H1 (cell line): ENCODE measurements around the gene TMEM144. TPM values are rescaled to one million over a fixed set of nuclear protein-coding genes. Genes with fewer than 3 reads are reported as not detected.

Experiments
- CTCF ChIA-PET: fragments of 300-600 bp; sonication (Branson Sonifier 250); formaldehyde crosslinking; loops from one replicate; lab custom pipeline; 2021; ENCODE audit not compliant: partially characterized antibody; lab: Charles Lee
- POLR2A ChIA-PET: fragments of 300-600 bp; sonication (Branson Sonifier 250); formaldehyde crosslinking; loops from one replicate; lab custom pipeline; 2021; ENCODE audit warnings: inconsistent platforms; ENCODE audit not compliant: partially characterized antibody; lab: Charles Lee
- DNase-seq, 2 experiments: peaks; one replicate each; pipeline versions ENCODE4 v3.0.0 to v3.0.0-alpha.2; 2010 to 2022; ENCODE audit warnings: low spot score in 2 of 2, low read depth in 1 of 2, mixed read lengths in 1 of 2
- FAIRE-seq: peaks from 2 replicates; lab custom pipeline; 2011; peaks lifted over from hg19 to GRCh38; lab: Jason Lieb, UNC
- H2AFZ ChIP-seq: 2 replicates; pipeline ENCODE4 v1.8.1; 2012; ENCODE audit warnings: low read length, inconsistent platforms
- H2AK5ac ChIP-seq: 2 replicates; pipeline ENCODE4 v1.6.1; 2013; ENCODE audit warnings: low read depth, low read length
- H2BK120ac ChIP-seq: replicated peaks from 2 replicates; pipeline ENCODE3; 2013; ENCODE audit warnings: low read depth, low read length, inconsistent platforms
- H2BK12ac ChIP-seq: 2 replicates; pipeline ENCODE4 v1.6.1; 2013; ENCODE audit warnings: low read depth, low read length
- H2BK15ac ChIP-seq: 2 replicates; pipeline ENCODE4 v1.6.1; 2013; ENCODE audit warnings: low read length
- H2BK20ac ChIP-seq: 2 replicates; pipeline ENCODE4 v1.6.1; 2013; ENCODE audit warnings: low read length
- H2BK5ac ChIP-seq: 2 replicates; pipeline ENCODE4 v1.6.1; 2013; ENCODE audit warnings: low read depth, low read length
- H3K14ac ChIP-seq: 2 replicates; pipeline ENCODE4 v1.6.1; 2013; ENCODE audit warnings: inconsistent platforms; ENCODE audit not compliant: insufficient read length
- H3K18ac ChIP-seq: 2 replicates; pipeline ENCODE4 v1.6.1; 2013; ENCODE audit warnings: low read length; ENCODE audit errors: extremely low read depth
- H3K23ac ChIP-seq: 2 replicates; pipeline ENCODE4 v1.6.1; 2013; ENCODE audit warnings: inconsistent platforms; ENCODE audit not compliant: insufficient read length
- H3K23me2 ChIP-seq: 2 replicates; pipeline ENCODE4 v1.6.1; 2013; ENCODE audit warnings: low read depth, low read length
- H3K27ac ChIP-seq: 2 replicates; pipeline ENCODE4 v1.6.1; 2011; ENCODE audit warnings: low read depth, low read length, inconsistent platforms
- H3K27me3 ChIP-seq, 4 experiments: replicated peaks in 1 of 4; 1 replicate in 1 of 4; 2 replicates in 3 of 4; pipeline versions ENCODE4 v1.6.1 to v1.8.1; 2011 to 2013; ENCODE audit warnings: low read length in 3 of 4, mild to moderate bottlenecking in 3 of 4, inconsistent platforms in 2 of 4, mixed read lengths in 2 of 4, moderate library complexity in 1 of 4; ENCODE audit not compliant: control insufficient read depth in 3 of 4, insufficient read depth in 3 of 4; ENCODE audit errors: extremely low read depth in 1 of 4
- H3K36me3 ChIP-seq, 4 experiments: 2 replicates each; pipeline versions ENCODE4 v1.6.1 to v1.8.1; 2011 to 2013; ENCODE audit warnings: mild to moderate bottlenecking in 4 of 4, low read length in 3 of 4, moderate library complexity in 2 of 4, control low read depth in 1 of 4, inconsistent platforms in 1 of 4; ENCODE audit not compliant: insufficient read depth in 4 of 4, control insufficient read depth in 2 of 4
- H3K4ac ChIP-seq: replicated peaks from 2 replicates; pipeline ENCODE3; 2013; ENCODE audit warnings: low read length, low read depth, mixed read lengths, inconsistent platforms; ENCODE audit not compliant: insufficient read length
- H3K4me1 ChIP-seq, 4 experiments: replicated peaks in 1 of 4; 1 replicate in 1 of 4; 2 replicates in 3 of 4; pipeline versions ENCODE4 v1.6.1 to v1.8.1; 2011 to 2013; ENCODE audit warnings: low read length in 3 of 4, inconsistent platforms in 2 of 4, mixed read lengths in 1 of 4; ENCODE audit not compliant: insufficient read depth in 4 of 4, control insufficient read depth in 3 of 4
- H3K4me2 ChIP-seq, 2 experiments: 2 replicates each; pipeline versions ENCODE4 v1.6.1 to v1.8.1; 2011 to 2013; ENCODE audit warnings: low read depth in 2 of 2, low read length in 2 of 2, control low read depth in 1 of 2, inconsistent platforms in 1 of 2, mild to moderate bottlenecking in 1 of 2; ENCODE audit not compliant: insufficient read depth in 1 of 2
- H3K4me3 ChIP-seq, 4 experiments: fragments of 200-600, 300-600 bp in 1 of 4; sonication (generic), shearing (Covaris generic), sonication (Bioruptor Twin) in 1 of 4; 2 replicates each; pipeline versions ENCODE4 v1.5.1 to v1.8.1; 2011 to 2016; ENCODE audit warnings: low read length in 4 of 4, low read depth in 3 of 4, control low read depth in 2 of 4, inconsistent platforms in 2 of 4, mild to moderate bottlenecking in 2 of 4, mixed read lengths in 1 of 4, moderate library complexity in 1 of 4; ENCODE audit not compliant: insufficient read depth in 2 of 4; ENCODE audit errors: extremely low read depth in 1 of 4
- H3K56ac ChIP-seq: replicated peaks from 2 replicates; pipeline ENCODE3; 2013; ENCODE audit warnings: low read depth, mild to moderate bottlenecking, mixed read lengths, low read length, inconsistent platforms; ENCODE audit not compliant: insufficient read length
- H3K79me1 ChIP-seq: 2 replicates; pipeline ENCODE4 v1.6.1; 2013; ENCODE audit warnings: low read depth, low read length, control low read depth
- H3K79me2 ChIP-seq, 2 experiments: 2 replicates each; pipeline versions ENCODE4 v1.6.1 to v1.8.1; 2012 to 2013; ENCODE audit warnings: low read length in 2 of 2, mild to moderate bottlenecking in 2 of 2, inconsistent platforms in 1 of 2; ENCODE audit not compliant: insufficient read depth in 2 of 2, control insufficient read depth in 1 of 2
- H3K9ac ChIP-seq, 4 experiments: replicated peaks in 1 of 4; 1 replicate in 1 of 4; 2 replicates in 3 of 4; pipeline versions ENCODE4 v1.6.1 to v1.8.1; 2011 to 2013; ENCODE audit warnings: low read depth in 3 of 4, low read length in 3 of 4, control low read depth in 2 of 4, mild to moderate bottlenecking in 2 of 4, moderate library complexity in 2 of 4, inconsistent platforms in 1 of 4; ENCODE audit errors: extremely low read depth in 1 of 4
- H3K9me3 ChIP-seq, 2 experiments: 2 replicates each; pipeline versions ENCODE4 v1.6.1 to v1.8.1; 2012 to 2013; ENCODE audit warnings: mild to moderate bottlenecking in 2 of 2, moderate library complexity in 2 of 2, control low read depth in 1 of 2, inconsistent platforms in 1 of 2, low read depth in 1 of 2, low read length in 1 of 2, mixed read lengths in 1 of 2; ENCODE audit not compliant: insufficient read depth in 2 of 2
- H4K20me1 ChIP-seq, 2 experiments: replicated peaks in 1 of 2; 2 replicates each; pipeline versions ENCODE3 to v1.8.1; 2011 to 2013; ENCODE audit warnings: inconsistent platforms in 2 of 2, low read length in 2 of 2, mild to moderate bottlenecking in 1 of 2; ENCODE audit not compliant: insufficient read depth in 2 of 2, control insufficient read depth in 1 of 2
- H4K5ac ChIP-seq: 2 replicates; pipeline ENCODE4 v1.6.1; 2013; ENCODE audit warnings: low read length, low read depth, mixed read lengths, inconsistent platforms; ENCODE audit not compliant: insufficient read length
- H4K8ac ChIP-seq: 2 replicates; pipeline ENCODE4 v1.8.0; 2013; ENCODE audit warnings: mild to moderate bottlenecking, moderate library complexity, low read length, inconsistent platforms; ENCODE audit not compliant: insufficient read depth; ENCODE audit errors: extremely low read depth
- H4K91ac ChIP-seq: replicated peaks from 2 replicates; pipeline ENCODE3; 2013; ENCODE audit warnings: low read length, mixed read lengths, inconsistent platforms; ENCODE audit not compliant: insufficient read length
- GABPA ChIP-seq: IDR thresholded peaks from 2 replicates; pipeline ENCODE4 v1.6.1; 2011; ENCODE audit warnings: mild to moderate bottlenecking, low read length, moderate library complexity, borderline replicate concordance; ENCODE audit not compliant: insufficient read depth
- JUND ChIP-seq: IDR thresholded peaks from 2 replicates; pipeline ENCODE4 v1.6.1; 2011; ENCODE audit warnings: mild to moderate bottlenecking, improper control_type of control experiment, low read length
- KDM1A ChIP-seq: fragments of 200-600, 300-600 bp; sonication (generic); IDR thresholded peaks from 2 replicates; pipeline ENCODE4 v1.7.1; 2016; ENCODE audit warnings: mild to moderate bottlenecking, low read length, borderline replicate concordance
- NANOG ChIP-seq: IDR thresholded peaks from 2 replicates; pipeline ENCODE4 v1.6.1; 2011; ENCODE audit warnings: low read length, low read depth, mild to moderate bottlenecking, inconsistent platforms; ENCODE audit not compliant: insufficient read depth, poor library complexity, severe bottlenecking
- TAF7 ChIP-seq: optimal IDR thresholded peaks from 2 replicates; pipeline ENCODE3; 2011; ENCODE audit warnings: low read depth, mild to moderate bottlenecking, inconsistent platforms, low read length, moderate library complexity, borderline replicate concordance
- WGBS, 2 experiments: shearing (Covaris generic) in 1 of 2; methylation state at CpG; one replicate each; pipeline versions ENCODE4 v1.1.6 to v1.1.7; 2013 to 2015; ENCODE audit warnings: low lambda C conversion rate in 2 of 2, mixed read lengths in 2 of 2, inconsistent platforms in 1 of 2, low coverage in 1 of 2, missing lambda C conversion rate in 1 of 2; ENCODE audit not compliant: insufficient replicate concordance in 2 of 2, insufficient coverage in 1 of 2, insufficient read length in 1 of 2; ENCODE audit errors: extremely low coverage in 1 of 2, missing lambda C conversion rate in 1 of 2; 5-methylcytosine and 5-hydroxymethylcytosine counted together
- polyA plus RNA-seq, 7 experiments: library from polyadenylated mRNA; depleted of rRNA in 3 of 7; stranded (reverse) in 5 of 7; unstranded in 2 of 7; fragments of >200 nt in 5 of 7; fragments of 200-250 nt in 2 of 7; gene quantifications; 1 replicate in 5 of 7; 2 replicates in 1 of 7; 4 replicates in 1 of 7; pipeline versions ENCODE4 v1.2.1 to v1.2.3, GENCODE V29; 2011 to 2013; ENCODE audit warnings: missing spikeins in 2 of 7, mixed read lengths in 2 of 7
- total RNA-seq: library from RNA; stranded (reverse); fragmentation: NEBNext Ultra II Directional; extraction: Animal tissue kit (Norgen Biotek cat#: 25700); gene quantifications from 2 replicates; pipeline ENCODE4 v1.2.1, GENCODE V29; 2021
- TF ChIP-seq, protein P1 (sequence below), 3 experiments: IDR thresholded peaks; 1 replicate in 2 of 3; 2 replicates in 1 of 3; pipeline versions ENCODE4 v1.5.1 to v1.6.1; 2011; ENCODE audit warnings: low read length in 3 of 3, mild to moderate bottlenecking in 3 of 3, inconsistent platforms in 2 of 3, low read depth in 1 of 3, moderate library complexity in 1 of 3; ENCODE audit not compliant: insufficient read depth in 1 of 3; ENCODE audit errors: control extremely low read depth in 1 of 3
- TF ChIP-seq, protein P2 (sequence below): IDR thresholded peaks from 2 replicates; pipeline ENCODE4 v1.6.1; 2012; ENCODE audit warnings: low read length, inconsistent platforms

Gene TMEM144
- total and polyA plus RNA-seq, 2 of the 8 experiments (the other 6 are each of a cell fraction or from before 2014, with no cell fraction given): 1.9 to 2.6 TPM

DNA sequence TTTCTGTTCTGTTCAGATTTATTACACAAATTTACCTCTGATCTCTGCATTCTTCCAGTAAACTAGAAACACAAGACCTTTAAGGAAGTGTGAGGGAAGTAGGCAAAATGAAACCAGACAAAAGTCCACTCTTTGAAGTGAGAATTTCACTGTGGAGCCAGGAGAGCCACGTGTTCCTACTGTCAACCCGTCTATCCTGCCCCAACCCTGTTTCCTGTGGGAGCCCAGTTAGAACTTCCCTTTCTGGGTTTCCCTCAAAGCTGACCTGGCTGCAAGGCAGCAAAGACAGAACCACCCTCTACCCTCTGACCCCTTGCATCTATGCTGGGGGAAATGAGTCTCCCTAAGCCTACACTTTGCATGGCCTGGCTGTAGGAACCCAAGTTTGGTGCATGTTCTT is 40.0 kb downstream of the TMEM144 start:
- FAIRE-seq (no peak), DNase-seq (no peak)
- Histone ChIP-seq H3K23me2 (no peaks in the 10 kb centered on the region), H2BK12ac (no peak overlapping the region), H3K27ac (no peak overlapping the region), H2BK120ac (no peak overlapping the region), H3K18ac (no peak overlapping the region), H3K23ac (no peak overlapping the region), H3K4me3 (no peak overlapping the region), H2BK15ac (peak overlapping the region; percentile 89; the same call in 1 of the 2 replicates), H3K4ac (no peak overlapping the region), H2AFZ (no peak overlapping the region), H3K36me3 (no peaks in the 10 kb centered on the region), H4K5ac (no peak overlapping the region), H3K4me1 (peaks cover 0 to 4% (median 2%) of the 10 kb centered on the region in 4 experiments; a peak in 2 of 7 replicates), H2AK5ac (no peak overlapping the region), H3K27me3 (no peaks in the 10 kb centered on the region), H4K91ac (no peak overlapping the region), H3K56ac (no peak overlapping the region), H3K9me3 (no peaks in the 10 kb centered on the region), H3K79me1 (no peaks in the 10 kb centered on the region), H3K79me2 (no peaks in the 10 kb centered on the region), H2BK20ac (no peak overlapping the region), H4K20me1 (no peaks in the 10 kb centered on the region), H3K14ac (no peak overlapping the region), H2BK5ac (no peak overlapping the region), H3K4me2 (no peak overlapping the region), H3K9ac (no peak overlapping the region), H4K8ac (no peak overlapping the region)
- 74% methylated on average over 2 of the region's 2 CpGs; no CpG with 5 or more reads in 1 of the 2 experiments for WGBS, 2 experiments
- CTCF ChIA-PET: interaction anchor here (0.6 kb wide), 1 partner anchor 401 kb away, joined by 3 read pairs; no protein-coding TSS in a partner anchor
- POLR2A ChIA-PET: interaction anchor here (0.6 kb wide), 1 partner anchor 261 kb away, joined by 3 read pairs; no protein-coding TSS in a partner anchor
- TF ChIP-seq JUND (no peak), NANOG (no peak), TAF7 (no peak), GABPA (no peak), KDM1A (no peak)
- TF ChIP-seq, protein P1, sequence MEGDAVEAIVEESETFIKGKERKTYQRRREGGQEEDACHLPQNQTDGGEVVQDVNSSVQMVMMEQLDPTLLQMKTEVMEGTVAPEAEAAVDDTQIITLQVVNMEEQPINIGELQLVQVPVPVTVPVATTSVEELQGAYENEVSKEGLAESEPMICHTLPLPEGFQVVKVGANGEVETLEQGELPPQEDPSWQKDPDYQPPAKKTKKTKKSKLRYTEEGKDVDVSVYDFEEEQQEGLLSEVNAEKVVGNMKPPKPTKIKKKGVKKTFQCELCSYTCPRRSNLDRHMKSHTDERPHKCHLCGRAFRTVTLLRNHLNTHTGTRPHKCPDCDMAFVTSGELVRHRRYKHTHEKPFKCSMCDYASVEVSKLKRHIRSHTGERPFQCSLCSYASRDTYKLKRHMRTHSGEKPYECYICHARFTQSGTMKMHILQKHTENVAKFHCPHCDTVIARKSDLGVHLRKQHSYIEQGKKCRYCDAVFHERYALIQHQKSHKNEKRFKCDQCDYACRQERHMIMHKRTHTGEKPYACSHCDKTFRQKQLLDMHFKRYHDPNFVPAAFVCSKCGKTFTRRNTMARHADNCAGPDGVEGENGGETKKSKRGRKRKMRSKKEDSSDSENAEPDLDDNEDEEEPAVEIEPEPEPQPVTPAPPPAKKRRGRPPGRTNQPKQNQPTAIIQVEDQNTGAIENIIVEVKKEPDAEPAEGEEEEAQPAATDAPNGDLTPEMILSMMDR (IDR thresholded peaks at IDR 0.05; ENCODE audit: control extremely low read depth in 1 of 3, insufficient read depth in 1 of 3, low read depth in 1 of 3, low read length in 3 of 3): no peak
- TF ChIP-seq, protein P2, sequence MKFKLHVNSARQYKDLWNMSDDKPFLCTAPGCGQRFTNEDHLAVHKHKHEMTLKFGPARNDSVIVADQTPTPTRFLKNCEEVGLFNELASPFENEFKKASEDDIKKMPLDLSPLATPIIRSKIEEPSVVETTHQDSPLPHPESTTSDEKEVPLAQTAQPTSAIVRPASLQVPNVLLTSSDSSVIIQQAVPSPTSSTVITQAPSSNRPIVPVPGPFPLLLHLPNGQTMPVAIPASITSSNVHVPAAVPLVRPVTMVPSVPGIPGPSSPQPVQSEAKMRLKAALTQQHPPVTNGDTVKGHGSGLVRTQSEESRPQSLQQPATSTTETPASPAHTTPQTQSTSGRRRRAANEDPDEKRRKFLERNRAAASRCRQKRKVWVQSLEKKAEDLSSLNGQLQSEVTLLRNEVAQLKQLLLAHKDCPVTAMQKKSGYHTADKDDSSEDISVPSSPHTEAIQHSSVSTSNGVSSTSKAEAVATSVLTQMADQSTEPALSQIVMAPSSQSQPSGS: no peak
